Neural progenitor cell (in vitro differentiated cells): ENCODE data around the gene REX1BD. TPM values are rescaled to one million over a fixed set of nuclear protein-coding genes. Genes with fewer than 3 reads are reported as not detected.
A peak's percentile ranks its signal among the peaks of the same experiment; 100 is the strongest.

Experiments
- DNase-seq: peaks from one replicate; pipeline ENCODE4 v3.0.0-alpha.2; 2016; ENCODE audit warnings: low spot score
- H2AFZ ChIP-seq: fragments of 200-600 bp; sonication (generic); replicated peaks from 2 replicates; pipeline ENCODE4 v1.6.1; 2016; ENCODE audit warnings: antibody characterized with exemption
- H3F3A ChIP-seq: fragments of 200-600 bp; sonication (generic); 2 replicates; pipeline ENCODE4 v1.6.1; 2016; ENCODE audit warnings: antibody characterized with exemption, low read depth
- H3K27ac ChIP-seq: fragments of 200-600 bp; sonication (generic); 2 replicates; pipeline ENCODE4 v1.5.1; 2016; ENCODE audit warnings: mild to moderate bottlenecking
- H3K27me3 ChIP-seq: fragments of 200-600 bp; sonication (generic); 2 replicates; pipeline ENCODE4 v1.6.1; 2016; ENCODE audit warnings: mild to moderate bottlenecking, moderate library complexity
- H3K36me3 ChIP-seq: fragments of 200-600 bp; sonication (generic); 2 replicates; pipeline ENCODE4 v1.5.1; 2016
- H3K4me1 ChIP-seq: fragments of 200-600 bp; sonication (generic); 2 replicates; pipeline ENCODE4 v1.6.1; 2016; ENCODE audit warnings: mixed run types
- H3K4me2 ChIP-seq: fragments of 200-600 bp; sonication (generic); 2 replicates; pipeline ENCODE4 v1.6.1; 2016
- H3K4me3 ChIP-seq: fragments of 200-600 bp; sonication (generic); 2 replicates; pipeline ENCODE4 v1.5.1; 2016
- H3K79me2 ChIP-seq: fragments of 200-600 bp; sonication (generic); 2 replicates; pipeline ENCODE4 v1.6.1; 2016; ENCODE audit warnings: low read depth
- H3K9ac ChIP-seq: fragments of 200-600 bp; sonication (generic); 2 replicates; pipeline ENCODE4 v1.6.1; 2016
- H3K9me3 ChIP-seq: fragments of 200-600 bp; sonication (generic); 2 replicates; pipeline ENCODE4 v1.5.1; 2016; ENCODE audit warnings: low read depth
- H4K20me1 ChIP-seq: fragments of 200-600 bp; sonication (generic); 2 replicates; pipeline ENCODE4 v1.6.1; 2016; ENCODE audit warnings: low read depth
- H3K27ac Mint-ChIP-seq: 3 replicates; pipeline ENCODE4 v1.8.0; 2021; ENCODE audit warnings: mixed read lengths
- H3K27me3 Mint-ChIP-seq: 2 replicates; pipeline ENCODE4 v1.8.0; 2022; ENCODE audit warnings: low read depth, mild to moderate bottlenecking, inconsistent platforms, moderate library complexity, mixed read lengths; ENCODE audit not compliant: insufficient read depth
- H3K36me3 Mint-ChIP-seq: 3 replicates; pipeline ENCODE4 v1.8.0; 2021; ENCODE audit warnings: mixed read lengths
- H3K4me1 Mint-ChIP-seq: 3 replicates; pipeline ENCODE4 v1.8.0; 2021; ENCODE audit warnings: mixed read lengths
- H3K4me3 Mint-ChIP-seq: 3 replicates; pipeline ENCODE4 v1.8.0; 2021; ENCODE audit warnings: mild to moderate bottlenecking, moderate library complexity, mixed read lengths
- H3K9me3 Mint-ChIP-seq: 3 replicates; pipeline ENCODE4 v1.8.0; 2020; ENCODE audit warnings: mixed read lengths
- EZH2 ChIP-seq: fragments of 200-600 bp; sonication (generic); IDR thresholded peaks from 2 replicates; pipeline ENCODE4 v1.6.1; 2017; ENCODE audit warnings: antibody characterized with exemption, mild to moderate bottlenecking, moderate library complexity
- EZH2phosphoT487 ChIP-seq: fragments of 200-600 bp; sonication (generic); IDR thresholded peaks from 2 replicates; pipeline ENCODE4 v1.6.1; 2017; ENCODE audit warnings: antibody characterized with exemption
- small RNA-seq: library from RNA; depleted of rRNA; stranded (forward); fragments of <200 nt; gene quantifications from one replicate; pipeline ENCODE3, GENCODE V24; 2015
- total RNA-seq: library from RNA; depleted of rRNA; stranded (reverse); fragments of >200 nt; gene quantifications from 2 replicates; pipeline ENCODE4 v1.2.3, GENCODE V29; 2015; ENCODE audit warnings: low replicate concordance
- TF ChIP-seq, protein P1 (sequence below): fragments of 200-600 bp; sonication (generic); IDR thresholded peaks from 2 replicates; pipeline ENCODE4 v1.5.1; 2017; ENCODE audit warnings: antibody characterized with exemption, mild to moderate bottlenecking

Gene REX1BD
- total RNA-seq, 1 donor from 2014 or later: 41.7 TPM

DNA sequence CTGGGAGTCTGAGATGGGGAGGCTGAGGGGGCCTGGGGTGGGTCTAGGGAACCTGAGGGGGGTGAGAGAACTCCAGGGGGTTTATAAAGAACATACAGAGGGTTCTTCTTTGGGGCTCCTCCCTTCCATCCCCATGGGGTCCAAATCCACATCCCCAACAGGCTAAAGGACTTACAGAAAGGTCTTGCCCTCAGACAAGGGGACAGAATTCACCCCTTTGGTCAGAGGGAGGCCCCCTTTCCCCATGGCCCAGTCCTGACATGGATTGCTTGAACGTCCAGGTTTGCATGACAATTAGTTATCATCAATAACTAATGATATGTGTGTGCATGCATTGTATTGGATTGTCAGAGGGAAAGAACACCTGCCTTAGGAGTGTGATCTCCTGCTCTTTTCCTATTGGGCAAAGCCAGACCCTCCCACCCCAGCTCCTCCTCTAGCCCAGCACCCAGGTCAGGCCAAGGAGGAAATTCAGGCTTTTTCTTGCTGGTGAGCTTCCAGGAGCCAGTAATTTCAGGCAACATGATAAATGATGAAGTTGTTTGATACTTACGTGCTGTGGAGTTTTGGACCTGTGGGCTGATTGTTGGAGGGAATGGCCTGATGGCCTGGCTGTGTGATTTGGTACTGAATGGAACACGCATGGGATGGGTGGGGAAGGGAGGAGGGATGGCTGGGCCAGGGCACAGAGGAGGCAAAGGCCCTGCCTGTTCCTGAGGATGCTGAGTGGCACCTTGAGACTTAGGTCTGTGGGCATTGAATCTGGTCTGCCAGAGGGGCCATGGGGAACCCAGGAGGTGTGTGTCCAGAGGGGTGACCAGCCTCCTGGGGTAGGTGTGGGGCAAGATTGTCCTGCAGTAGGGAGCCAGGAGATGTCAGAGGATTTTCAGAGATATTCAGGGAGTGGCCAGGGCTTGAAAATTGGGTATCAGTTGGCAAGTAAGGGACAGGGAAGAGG, 49.4 kb downstream of the REX1BD start:
- no peaks in the 10 kb centered on the region for H3K36me3 Mint-ChIP-seq
- H3K4me2 ChIP-seq: peak overlapping the region; percentile 98
- H3K4me1 Mint-ChIP-seq: peaks cover 22% of the 10 kb centered on the region
- DNase-seq: no peak
- H3K27me3 Mint-ChIP-seq: peaks cover 15% of the 10 kb centered on the region
- peaks cover 41% of the 10 kb centered on the region for H3K79me2 ChIP-seq
- peaks cover 10% of the 10 kb centered on the region for H3K4me1 ChIP-seq
- H3K4me3 Mint-ChIP-seq: peak overlapping the region; percentile 92
- TF ChIP-seq, protein P1, sequence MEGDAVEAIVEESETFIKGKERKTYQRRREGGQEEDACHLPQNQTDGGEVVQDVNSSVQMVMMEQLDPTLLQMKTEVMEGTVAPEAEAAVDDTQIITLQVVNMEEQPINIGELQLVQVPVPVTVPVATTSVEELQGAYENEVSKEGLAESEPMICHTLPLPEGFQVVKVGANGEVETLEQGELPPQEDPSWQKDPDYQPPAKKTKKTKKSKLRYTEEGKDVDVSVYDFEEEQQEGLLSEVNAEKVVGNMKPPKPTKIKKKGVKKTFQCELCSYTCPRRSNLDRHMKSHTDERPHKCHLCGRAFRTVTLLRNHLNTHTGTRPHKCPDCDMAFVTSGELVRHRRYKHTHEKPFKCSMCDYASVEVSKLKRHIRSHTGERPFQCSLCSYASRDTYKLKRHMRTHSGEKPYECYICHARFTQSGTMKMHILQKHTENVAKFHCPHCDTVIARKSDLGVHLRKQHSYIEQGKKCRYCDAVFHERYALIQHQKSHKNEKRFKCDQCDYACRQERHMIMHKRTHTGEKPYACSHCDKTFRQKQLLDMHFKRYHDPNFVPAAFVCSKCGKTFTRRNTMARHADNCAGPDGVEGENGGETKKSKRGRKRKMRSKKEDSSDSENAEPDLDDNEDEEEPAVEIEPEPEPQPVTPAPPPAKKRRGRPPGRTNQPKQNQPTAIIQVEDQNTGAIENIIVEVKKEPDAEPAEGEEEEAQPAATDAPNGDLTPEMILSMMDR: no peak
- TF ChIP-seq EZH2 (no peak), EZH2phosphoT487 (no peak)
- H2AFZ ChIP-seq: no peak overlapping the region
- H4K20me1 ChIP-seq: peaks cover 21% of the 10 kb centered on the region
- H3K27ac Mint-ChIP-seq: no peak overlapping the region
- H3K27me3 ChIP-seq: peaks cover 18% of the 10 kb centered on the region
- H3K4me3 ChIP-seq: peak overlapping the region; percentile 98
- peaks cover 13% of the 10 kb centered on the region for H3F3A ChIP-seq
- H3K36me3 ChIP-seq: no peaks in the 10 kb centered on the region
- H3K9me3 ChIP-seq: no peaks in the 10 kb centered on the region
- peak overlapping the region; percentile 87 for H3K9ac ChIP-seq
- H3K9me3 Mint-ChIP-seq: no peaks in the 10 kb centered on the region
- H3K27ac ChIP-seq: no peak overlapping the region

DNA sequence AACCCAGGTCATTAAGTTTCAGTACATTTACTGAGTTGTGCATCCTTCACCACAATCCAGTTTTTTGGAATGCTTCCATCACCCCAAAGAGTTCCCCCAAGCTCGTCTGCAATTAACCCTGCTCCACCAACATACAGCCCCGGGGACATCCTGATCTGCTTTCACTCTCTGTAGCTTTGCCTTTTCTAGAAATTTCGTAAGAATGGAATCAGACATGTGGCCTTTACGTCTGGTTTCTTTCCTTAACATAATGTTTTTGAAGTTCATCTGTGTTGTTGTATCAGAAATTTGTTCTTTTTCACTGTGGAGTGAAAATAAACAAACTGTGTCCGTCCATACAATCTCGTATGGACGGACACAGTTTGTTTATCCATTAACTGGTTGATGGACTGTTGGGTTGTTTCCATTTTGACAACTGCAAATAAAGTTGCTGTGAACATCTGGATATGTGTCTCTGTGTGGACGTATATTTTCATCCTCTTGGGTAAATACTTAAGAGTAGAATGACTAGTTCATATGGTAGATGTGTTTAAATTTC, 51.2 kb downstream of the REX1BD start:
- TF ChIP-seq EZH2phosphoT487: no peak
- no peak for TF ChIP-seq EZH2
- TF ChIP-seq, protein P1: no peak
- H3K36me3 Mint-ChIP-seq: no peaks in the 10 kb centered on the region
- H3K4me3 Mint-ChIP-seq: no peak overlapping the region
- peaks cover 33% of the 10 kb centered on the region for H4K20me1 ChIP-seq
- H3K9me3 Mint-ChIP-seq: no peaks in the 10 kb centered on the region
- no peak overlapping the region for H3K4me3 ChIP-seq
- H3K79me2 ChIP-seq: peaks cover 52% of the 10 kb centered on the region
- H3K4me2 ChIP-seq: no peak overlapping the region
- no peak overlapping the region for H3K9ac ChIP-seq
- DNase-seq: no peak
- H3K36me3 ChIP-seq: no peaks in the 10 kb centered on the region
- peaks cover 20% of the 10 kb centered on the region for H3K4me1 Mint-ChIP-seq
- no peak overlapping the region for H2AFZ ChIP-seq
- peaks cover 15% of the 10 kb centered on the region for H3K4me1 ChIP-seq
- peaks cover 21% of the 10 kb centered on the region for H3F3A ChIP-seq
- no peak overlapping the region for H3K27ac Mint-ChIP-seq
- H3K9me3 ChIP-seq: no peaks in the 10 kb centered on the region
- peaks cover 10% of the 10 kb centered on the region for H3K27me3 ChIP-seq
- no peak overlapping the region for H3K27ac ChIP-seq
- peaks cover 14% of the 10 kb centered on the region for H3K27me3 Mint-ChIP-seq

Small RNA genes within 50 kb of the gene (small RNA-seq; reads per million reads assigned to genes)
- gene RN7SL155P: not detected

Other genes starting within 250 kb of the REX1BD start
- 2.1 and 5.7 TPM in 2 replicates for gene PGPEP1, start 248.2 kb upstream of the REX1BD start, total RNA-seq
- 0.19 and 2.5 TPM in 2 replicates for gene GDF15, start 202.6 kb upstream of the REX1BD start, total RNA-seq
- gene LRRC25, start 191.2 kb upstream of the REX1BD start, total RNA-seq: 0.03 TPM in 1 of 2 replicates, not detected in the other
- 21.1 and 50.5 TPM in 2 replicates for gene SSBP4, start 169.4 kb upstream of the REX1BD start, total RNA-seq
- gene ISYNA1, start 150.7 kb upstream of the REX1BD start, total RNA-seq: 81.7 and 203 TPM in 2 replicates
- 2.9 and 9.8 TPM in 2 replicates for gene ELL, start 66.7 kb upstream of the REX1BD start, total RNA-seq
- 115 and 418 TPM in 2 replicates for gene FKBP8, start 45.2 kb upstream of the REX1BD start, total RNA-seq
- 82.7 and 151 TPM in 2 replicates for gene KXD1, start 30.9 kb upstream of the REX1BD start, total RNA-seq
- gene UBA52, start 16.9 kb upstream of the REX1BD start, total RNA-seq: 625 and 768 TPM in 2 replicates
- 0.84 TPM in 1 of 2 replicates, not detected in the other for gene CRLF1, start 18.0 kb downstream of the REX1BD start, total RNA-seq
- 0.11 and 1.4 TPM in 2 replicates for gene TMEM59L, start 24.1 kb downstream of the REX1BD start, total RNA-seq
- 5.8 and 7.1 TPM in 2 replicates for gene KLHL26, start 48.2 kb downstream of the REX1BD start, total RNA-seq
- 2.4 and 5.7 TPM in 2 replicates for gene CRTC1, start 94.9 kb downstream of the REX1BD start, total RNA-seq
- not detected in 2 replicates for gene COMP, start 202.5 kb downstream of the REX1BD start, total RNA-seq
- 65.2 and 69.8 TPM in 2 replicates for gene UPF1, start 243.2 kb downstream of the REX1BD start, total RNA-seq